Skeletal muscle cell (primary cell): ENCODE data around the gene PCDHA9.
"Not testable (repeated sequence)": the region's sequence is repeated elsewhere in the genome, so short reads cannot be mapped to it uniquely, and the experiment has no call there.

ENCODE experiments used
- DNase-seq: peaks from one replicate; pipeline ENCODE4 v3.0.0-alpha.2; 2010; ENCODE audit warnings: low read depth
- H3K4me3 ChIP-seq: 2 replicates; pipeline ENCODE4 v1.5.1; 2011; ENCODE audit warnings: low read depth, mild to moderate bottlenecking, control low read depth, low read length, moderate library complexity

Gene PCDHA9

DNA sequence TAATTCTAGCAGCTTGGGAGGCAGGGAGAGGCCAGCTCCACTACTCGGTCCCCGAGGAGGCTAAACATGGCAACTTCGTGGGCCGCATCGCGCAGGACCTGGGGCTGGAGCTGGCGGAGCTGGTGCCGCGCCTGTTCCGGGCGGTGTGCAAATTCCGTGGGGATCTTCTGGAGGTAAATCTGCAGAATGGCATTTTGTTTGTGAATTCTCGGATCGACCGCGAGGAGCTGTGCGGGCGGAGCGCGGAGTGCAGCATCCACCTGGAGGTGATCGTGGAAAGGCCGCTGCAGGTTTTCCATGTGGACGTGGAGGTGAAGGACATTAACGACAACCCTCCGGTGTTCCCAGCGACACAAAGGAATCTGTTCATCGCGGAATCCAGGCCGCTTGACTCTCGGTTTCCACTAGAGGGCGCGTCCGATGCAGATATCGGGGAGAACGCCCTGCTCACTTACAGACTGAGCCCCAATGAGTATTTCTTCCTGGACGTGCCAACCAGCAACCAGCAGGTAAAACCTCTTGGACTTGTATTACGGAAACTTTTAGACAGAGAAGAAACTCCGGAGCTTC lies 13.7 kb upstream of the PCDHA9 start:
- DNase-seq = not testable (repeated sequence)
- H3K4me3 ChIP-seq = peak overlapping the region; percentile 26

DNA sequence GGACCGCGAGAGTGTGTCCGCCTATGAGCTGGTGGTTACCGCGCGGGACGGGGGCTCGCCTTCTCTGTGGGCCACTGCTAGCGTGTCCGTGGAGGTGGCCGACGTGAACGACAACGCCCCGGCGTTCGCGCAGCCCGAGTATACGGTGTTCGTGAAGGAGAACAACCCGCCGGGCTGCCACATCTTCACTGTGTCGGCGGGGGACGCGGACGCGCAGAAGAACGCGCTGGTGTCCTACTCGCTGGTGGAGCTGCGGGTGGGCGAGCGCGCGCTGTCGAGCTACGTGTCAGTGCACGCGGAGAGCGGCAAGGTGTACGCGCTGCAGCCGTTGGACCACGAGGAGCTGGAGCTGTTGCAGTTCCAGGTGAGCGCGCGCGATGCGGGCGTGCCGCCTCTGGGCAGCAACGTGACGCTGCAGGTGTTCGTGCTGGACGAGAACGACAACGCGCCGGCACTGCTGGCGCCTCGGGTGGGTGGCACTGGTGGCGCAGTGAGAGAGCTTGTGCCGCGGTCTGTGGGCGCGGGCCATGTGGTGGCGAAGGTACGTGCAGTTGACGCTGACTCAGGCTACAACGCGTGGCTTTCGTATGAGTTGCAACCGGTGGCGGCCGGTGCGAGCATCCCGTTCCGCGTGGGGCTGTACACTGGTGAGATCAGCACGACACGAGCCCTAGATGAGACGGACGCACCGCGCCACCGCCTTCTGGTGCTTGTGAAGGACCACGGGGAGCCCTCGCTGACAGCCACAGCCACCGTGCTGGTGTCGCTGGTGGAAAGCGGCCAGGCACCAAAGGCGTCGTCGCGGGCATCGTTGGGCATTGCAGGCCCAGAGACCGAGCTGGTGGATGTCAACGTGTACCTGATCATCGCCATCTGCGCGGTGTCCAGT lies 12.3 kb upstream of the PCDHA9 start:
- no peak for DNase-seq
- H3K4me3 ChIP-seq = no peak overlapping the region

DNA sequence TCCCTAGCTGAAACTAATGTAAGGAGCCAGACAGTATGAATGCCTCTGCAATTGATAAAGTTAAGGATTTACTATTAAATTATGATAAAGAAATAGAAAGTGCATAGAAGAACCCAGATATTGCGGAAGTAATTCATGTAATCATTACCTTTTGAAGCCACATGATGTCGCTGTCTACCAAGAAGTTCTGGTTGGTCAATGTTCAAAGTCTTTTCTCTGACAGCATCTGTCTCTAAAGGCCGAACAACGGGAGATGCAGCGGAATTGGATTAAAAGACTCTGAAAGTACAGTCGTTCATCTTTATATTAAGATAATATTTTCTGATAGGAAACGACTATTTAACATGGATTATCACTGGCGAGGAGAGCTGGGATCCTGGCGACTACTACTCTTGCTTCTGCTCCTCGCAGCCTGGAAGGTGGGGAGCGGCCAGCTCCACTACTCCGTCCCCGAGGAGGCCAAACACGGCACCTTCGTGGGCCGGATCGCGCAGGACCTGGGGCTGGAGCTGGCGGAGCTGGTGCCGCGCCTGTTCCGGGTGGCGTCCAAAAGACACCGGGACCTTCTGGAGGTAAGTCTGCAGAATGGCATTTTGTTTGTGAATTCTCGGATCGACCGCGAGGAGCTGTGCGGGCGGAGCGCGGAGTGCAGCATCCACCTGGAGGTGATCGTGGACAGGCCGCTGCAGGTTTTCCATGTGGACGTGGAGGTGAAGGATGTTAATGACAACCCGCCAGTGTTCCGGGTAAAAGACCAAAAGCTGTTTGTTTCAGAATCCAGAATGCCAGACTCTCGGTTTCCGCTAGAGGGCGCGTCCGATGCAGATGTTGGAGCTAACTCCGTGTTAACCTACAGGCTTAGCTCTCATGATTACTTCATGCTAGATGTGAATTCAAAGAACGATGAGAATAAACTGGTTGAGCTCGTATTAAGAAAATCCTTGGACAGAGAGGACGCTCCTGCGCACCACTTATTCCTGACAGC lies 6.9 kb upstream of the PCDHA9 start, which contains the start of gene PCDHA8:
Gene PCDHA8 (plus strand): TSS at position 210 of the 985 bp plus-strand sequence. CDS start 135 bp downstream, at position 345.
- H3K4me3 ChIP-seq = no peak within 1 kb of the TSS
- no peak for DNase-seq

DNA sequence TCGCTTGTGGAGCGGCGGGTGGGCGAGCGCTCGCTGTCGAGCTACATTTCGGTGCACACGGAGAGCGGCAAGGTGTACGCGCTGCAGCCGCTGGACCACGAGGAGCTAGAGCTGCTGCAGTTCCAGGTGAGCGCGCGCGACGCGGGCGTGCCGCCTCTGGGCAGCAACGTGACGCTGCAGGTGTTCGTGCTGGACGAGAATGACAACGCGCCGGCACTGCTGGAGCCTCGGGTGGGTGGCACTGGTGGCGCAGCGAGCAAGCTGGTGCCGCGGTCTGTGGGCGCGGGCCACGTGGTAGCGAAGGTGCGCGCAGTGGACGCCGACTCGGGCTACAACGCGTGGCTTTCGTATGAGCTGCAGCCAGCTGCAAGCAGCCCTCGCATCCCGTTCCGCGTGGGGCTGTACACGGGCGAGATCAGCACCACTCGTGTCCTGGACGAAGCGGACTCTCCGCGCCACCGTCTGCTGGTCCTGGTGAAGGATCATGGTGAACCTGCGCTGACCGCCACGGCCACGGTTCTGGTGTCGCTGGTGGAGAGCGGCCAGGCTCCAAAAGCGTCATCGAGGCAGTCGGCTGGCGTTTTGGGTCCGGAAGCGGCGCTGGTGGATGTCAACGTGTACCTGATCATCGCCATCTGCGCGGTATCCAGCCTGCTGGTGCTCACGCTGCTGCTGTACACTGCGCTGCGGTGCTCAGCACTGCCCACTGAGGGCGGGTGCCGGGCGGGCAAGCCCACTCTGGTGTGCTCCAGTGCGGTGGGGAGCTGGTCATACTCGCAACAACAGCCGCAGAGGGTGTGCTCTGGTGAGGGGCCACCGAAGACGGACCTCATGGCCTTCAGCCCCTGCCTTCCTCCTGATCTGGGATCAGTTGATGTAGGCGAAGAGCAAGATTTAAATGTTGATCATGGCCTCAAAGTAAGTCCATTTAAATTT lies 5.1 kb upstream of the PCDHA9 start:
- no peak overlapping the region for H3K4me3 ChIP-seq
- DNase-seq = no peak

DNA sequence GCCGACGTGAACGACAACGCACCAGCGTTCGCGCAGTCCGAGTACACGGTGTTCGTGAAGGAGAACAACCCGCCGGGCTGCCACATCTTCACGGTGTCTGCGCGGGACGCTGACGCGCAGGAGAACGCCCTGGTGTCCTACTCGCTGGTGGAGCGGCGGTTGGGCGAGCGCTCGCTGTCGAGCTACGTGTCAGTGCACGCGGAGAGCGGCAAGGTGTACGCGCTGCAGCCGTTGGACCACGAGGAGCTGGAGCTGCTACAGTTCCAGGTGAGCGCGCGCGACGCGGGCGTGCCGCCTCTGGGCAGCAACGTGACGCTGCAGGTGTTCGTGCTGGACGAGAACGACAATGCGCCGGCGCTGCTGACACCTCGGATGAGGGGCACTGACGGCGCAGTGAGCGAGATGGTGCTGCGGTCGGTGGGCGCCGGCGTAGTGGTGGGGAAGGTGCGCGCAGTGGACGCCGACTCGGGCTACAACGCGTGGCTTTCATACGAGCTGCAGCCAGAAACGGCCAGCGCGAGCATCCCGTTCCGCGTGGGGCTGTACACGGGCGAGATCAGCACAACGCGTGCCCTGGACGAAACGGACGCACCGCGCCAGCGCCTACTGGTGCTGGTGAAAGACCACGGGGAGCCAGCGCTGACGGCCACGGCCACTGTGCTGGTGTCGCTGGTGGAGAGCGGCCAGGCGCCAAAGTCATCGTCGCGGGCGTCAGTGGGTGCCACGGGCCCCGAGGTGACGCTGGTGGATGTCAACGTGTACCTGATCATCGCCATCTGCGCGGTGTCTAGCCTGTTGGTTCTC lies 1.9 kb downstream of the PCDHA9 start:
- not testable (repeated sequence) for DNase-seq, H3K4me3 ChIP-seq

DNA sequence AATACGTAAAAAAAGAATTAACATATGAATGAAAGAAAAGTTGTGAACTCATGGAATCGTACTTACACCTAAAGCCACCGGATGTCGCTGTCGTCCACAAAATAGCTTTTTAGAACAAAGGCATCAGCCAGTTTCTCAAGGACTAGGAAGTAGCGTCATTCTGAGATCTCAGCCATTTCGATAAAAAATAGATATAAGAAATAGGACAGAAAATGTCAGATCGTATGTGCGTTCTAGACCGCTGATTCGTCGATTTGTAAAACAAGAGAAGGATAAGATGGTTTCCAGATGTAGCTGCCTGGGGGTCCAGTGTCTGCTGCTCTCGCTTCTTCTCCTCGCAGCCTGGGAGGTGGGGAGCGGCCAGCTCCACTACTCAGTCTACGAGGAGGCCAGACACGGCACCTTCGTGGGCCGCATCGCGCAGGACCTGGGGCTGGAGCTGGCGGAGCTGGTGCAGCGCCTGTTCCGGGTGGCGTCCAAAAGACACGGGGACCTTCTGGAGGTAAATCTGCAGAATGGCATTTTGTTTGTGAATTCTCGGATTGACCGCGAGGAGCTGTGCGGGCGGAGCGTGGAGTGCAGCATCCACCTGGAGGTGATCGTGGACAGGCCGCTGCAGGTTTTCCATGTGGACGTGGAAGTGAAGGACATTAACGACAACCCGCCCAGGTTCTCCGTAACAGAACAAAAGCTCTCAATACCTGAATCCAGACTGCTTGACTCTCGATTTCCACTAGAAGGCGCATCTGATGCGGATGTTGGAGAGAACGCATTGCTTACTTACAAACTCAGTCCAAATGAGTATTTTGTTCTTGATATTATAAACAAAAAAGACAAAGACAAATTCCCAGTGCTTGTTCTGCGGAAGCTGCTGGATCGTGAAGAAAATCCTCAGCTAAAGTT lies 7.8 kb downstream of the PCDHA9 start, which contains the start of gene PCDHA10:
Gene PCDHA10 (plus strand): TSS at position 126 of the 903 bp plus-strand sequence. CDS start 152 bp downstream, at position 278.
- DNase-seq = no peak
- H3K4me3 ChIP-seq = no peak within 1 kb of the TSS

DNA sequence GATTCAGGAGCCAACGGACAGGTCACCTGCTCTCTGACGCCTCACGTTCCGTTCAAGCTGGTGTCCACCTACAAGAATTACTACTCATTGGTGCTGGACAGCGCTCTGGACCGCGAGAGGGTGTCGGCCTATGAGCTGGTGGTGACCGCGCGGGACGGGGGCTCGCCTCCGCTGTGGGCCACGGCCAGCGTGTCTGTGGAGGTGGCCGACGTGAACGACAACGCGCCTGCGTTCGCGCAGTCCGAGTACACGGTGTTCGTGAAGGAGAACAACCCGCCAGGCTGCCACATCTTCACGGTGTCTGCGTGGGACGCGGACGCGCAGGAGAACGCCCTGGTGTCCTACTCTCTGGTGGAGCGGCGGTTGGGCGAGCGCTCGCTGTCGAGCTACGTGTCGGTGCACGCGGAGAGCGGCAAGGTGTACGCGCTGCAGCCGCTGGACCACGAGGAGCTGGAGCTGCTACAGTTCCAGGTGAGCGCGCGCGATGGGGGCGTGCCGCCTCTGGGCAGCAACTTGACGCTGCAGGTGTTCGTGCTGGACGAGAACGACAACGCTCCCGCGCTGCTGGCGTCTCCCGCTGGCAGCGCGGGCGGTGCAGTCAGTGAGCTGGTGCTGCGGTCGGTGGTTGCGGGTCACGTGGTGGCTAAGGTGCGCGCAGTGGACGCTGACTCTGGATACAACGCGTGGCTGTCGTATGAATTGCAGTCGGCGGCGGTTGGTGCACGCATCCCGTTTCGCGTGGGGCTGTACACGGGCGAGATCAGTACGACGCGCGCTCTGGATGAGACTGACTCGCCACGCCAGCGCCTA lies 9.2 kb downstream of the PCDHA9 start:
- DNase-seq = no peak
- H3K4me3 ChIP-seq = no peak overlapping the region

DNA sequence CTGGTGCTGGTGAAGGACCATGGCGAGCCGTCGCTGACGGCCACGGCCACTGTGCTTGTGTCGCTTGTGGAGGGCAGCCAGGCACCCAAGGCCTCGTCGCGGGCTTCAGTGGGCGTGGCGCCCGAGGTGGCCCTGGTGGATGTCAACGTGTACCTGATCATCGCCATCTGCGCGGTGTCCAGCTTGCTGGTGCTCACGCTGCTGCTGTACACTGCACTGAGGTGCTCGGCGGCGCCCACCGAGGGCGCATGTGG lies 9.7 kb downstream of the PCDHA9 start:
- no peak for DNase-seq
- H3K4me3 ChIP-seq = no peak overlapping the region

DNA sequence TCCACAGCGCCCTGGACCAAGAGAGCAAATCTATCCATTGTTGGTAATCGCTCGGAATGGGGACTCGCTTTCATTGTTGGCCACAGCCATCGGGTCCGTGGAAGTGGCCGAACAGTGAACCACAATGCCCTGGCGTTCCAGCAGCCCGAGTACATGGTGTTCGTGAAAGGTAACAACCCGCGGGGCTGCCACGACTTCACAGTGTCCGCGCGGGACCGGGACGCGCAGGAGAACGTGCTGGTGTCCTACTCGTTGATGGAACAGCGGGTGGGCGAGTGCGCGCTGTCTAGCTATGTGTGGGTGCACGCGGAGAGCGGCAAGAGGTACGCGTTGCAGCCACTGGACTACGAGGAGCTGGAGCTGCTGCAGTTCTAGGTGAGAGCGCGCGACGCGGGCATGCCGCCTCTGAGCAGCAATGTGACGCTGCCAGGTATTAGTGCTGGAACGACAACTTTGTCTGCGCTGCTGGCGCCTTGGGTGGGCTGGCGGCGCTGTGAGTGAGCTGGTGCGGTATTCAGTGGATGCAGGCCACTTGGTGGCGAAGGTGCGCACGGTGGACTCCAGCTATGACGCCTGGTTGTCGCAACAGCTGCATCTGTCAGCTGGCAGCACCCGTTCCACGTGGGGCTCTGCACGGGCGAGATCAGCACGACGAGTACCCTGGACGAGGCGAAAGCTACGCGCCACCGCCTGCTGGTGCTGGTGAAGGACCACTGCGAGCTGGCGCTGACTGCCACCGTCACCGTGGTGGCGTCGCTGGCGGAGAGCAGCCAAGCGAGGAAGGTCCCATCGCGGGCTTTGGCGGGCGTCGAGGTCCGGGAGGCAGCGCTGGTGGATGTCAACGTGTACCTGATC lies 14.5 kb downstream of the PCDHA9 start:
- no peak for DNase-seq
- no peak overlapping the region for H3K4me3 ChIP-seq

DNA sequence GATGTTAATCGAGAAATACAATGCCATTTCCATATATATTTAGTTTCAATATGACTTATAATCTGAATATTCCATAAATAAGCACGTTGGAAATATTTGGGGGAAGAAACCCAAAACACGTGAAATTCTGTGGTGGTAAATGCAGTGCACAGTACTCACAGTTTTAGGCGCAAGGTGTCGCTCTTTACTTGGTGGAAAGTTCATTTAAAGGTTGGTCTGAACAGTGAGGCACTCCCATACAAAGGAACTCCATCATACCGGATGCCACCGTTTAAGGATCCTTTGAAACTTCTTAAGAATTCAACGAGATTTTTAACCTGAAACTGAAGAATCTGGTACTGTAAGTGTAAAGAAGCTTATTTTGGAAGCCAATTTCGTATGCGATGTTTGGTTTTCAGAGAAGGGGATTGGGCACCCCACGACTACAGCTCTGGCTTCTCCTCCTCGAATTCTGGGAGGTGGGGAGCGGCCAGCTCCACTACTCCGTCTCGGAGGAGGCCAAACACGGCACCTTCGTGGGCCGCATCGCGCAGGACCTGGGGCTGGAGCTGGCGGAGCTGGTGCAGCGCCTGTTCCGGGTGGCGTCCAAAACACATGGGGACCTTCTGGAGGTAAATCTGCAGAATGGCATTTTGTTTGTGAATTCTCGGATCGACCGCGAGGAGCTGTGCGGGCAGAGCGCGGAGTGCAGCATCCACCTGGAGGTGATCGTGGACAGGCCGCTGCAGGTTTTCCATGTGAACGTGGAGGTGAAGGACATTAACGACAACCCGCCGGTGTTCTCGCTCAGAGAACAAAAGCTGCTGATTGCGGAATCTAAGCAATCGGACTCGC lies 20.8 kb downstream of the PCDHA9 start, which contains the start of gene PCDHA11:
Gene PCDHA11 (plus strand): TSS at position 237 of the 834 bp plus-strand sequence. CDS start 147 bp downstream, at position 384.
- no peak for DNase-seq
- H3K4me3 ChIP-seq = no peak within 1 kb of the TSS

DNA sequence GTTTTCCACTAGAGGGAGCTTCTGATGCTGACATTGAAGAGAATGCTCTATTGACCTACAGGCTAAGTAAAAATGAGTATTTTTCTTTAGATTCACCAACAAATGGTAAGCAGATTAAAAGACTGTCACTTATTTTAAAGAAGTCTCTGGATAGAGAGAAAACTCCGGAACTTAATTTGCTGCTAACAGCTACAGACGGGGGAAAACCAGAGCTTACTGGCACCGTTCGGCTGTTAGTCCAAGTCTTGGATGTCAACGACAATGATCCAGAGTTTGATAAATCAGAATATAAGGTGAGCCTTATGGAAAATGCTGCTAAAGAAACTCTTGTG lies 21.3 kb downstream of the PCDHA9 start:
- no peak overlapping the region for H3K4me3 ChIP-seq
- DNase-seq = no peak

DNA sequence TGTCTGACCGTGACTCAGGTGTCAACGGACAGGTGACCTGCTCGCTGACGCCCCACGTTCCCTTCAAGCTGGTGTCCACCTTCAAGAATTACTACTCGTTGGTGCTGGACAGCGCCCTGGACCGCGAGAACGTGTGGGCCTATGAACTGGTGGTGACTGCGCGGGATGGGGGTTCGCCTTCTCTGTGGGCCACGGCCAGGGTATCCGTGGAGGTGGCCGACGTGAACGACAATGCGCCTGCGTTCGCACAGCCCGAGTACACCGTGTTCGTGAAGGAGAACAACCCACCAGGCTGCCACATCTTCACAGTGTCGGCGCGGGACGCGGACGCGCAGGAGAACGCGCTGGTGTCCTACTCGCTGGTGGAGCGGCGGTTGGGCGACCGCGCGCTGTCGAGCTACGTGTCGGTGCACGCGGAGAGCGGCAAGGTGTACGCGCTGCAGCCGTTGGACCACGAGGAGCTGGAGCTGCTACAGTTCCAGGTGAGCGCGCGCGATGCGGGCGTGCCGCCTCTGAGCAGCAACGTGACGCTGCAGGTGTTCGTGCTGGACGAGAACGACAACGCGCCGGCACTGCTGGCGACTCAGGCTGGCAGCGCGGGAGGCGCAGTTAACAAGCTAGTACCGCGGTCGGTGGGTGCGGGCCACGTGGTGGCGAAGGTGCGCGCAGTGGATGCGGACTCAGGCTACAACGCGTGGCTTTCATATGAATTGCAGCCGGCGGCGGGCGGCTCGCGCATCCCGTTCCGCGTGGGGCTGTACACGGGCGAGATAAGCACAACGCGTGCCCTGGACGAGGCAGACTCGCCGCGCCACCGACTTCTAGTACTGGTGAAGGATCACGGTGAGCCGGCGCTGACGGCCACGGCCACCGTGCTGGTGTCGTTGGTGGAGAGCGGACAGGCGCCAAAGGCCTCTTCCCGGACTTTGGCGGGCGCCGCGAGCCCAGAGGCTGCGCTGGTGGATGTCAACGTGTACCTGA lies 22.3 kb downstream of the PCDHA9 start:
- no peak overlapping the region for H3K4me3 ChIP-seq
- no peak for DNase-seq
